GM21717 (cell line): ENCODE results near the gene WDR1.

ENCODE experiments used
- ATAC-seq: cut with Tn5 transposase; IDR thresholded peaks from one replicate; pipeline ENCODE4 v1.9.1; 2021; ENCODE audit warnings: mild to moderate bottlenecking, moderate library complexity; ENCODE audit not compliant: unreplicated experiment

The WDR1 gene

DNA sequence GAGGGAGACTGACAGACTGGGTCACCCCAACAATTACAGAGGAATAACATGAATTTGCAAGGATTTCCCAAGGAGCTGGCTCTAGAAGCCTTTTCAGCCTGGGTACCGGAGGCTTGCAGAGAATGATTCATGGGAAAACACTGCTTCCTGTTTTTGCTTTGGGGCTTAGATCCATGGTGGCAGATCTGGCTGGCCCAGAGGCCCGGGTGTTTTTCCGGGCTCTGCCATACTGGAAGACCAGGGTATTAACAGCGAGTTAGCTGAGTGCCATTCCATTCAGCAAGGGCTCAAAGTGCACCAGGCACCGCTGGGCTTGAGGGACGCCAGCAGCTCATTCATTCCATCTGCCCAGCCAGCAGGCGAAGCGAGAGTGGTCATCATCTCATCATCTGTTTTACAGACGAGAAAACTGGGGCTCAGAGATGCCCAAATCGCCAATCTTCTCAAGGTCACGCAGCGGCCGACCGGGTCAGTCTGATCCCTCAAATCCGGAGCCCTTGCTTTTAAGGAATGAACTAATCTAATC is 1.3 kb downstream of the WDR1 start:
- ATAC-seq: no peak

DNA sequence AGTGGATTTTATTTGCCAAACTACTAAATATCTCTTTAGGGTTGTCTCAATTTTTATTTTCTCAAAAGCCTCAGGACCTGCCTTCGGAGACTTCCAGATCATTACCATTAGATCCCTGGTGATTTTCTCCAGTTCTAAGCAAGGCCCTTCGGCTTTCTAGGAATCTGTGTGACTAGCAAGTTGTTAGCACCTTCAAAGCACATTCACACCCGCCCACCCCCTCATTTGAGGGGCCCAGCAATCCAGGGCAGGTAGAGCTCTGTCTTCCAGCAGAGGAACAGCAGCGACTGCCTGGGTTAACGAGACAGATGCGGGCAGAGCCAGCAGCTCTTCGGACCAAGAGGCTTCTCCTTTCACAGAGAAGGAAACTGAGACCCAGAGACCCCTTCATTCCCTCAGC is 2.0 kb downstream of the WDR1 start:
- ATAC-seq: no peak

DNA sequence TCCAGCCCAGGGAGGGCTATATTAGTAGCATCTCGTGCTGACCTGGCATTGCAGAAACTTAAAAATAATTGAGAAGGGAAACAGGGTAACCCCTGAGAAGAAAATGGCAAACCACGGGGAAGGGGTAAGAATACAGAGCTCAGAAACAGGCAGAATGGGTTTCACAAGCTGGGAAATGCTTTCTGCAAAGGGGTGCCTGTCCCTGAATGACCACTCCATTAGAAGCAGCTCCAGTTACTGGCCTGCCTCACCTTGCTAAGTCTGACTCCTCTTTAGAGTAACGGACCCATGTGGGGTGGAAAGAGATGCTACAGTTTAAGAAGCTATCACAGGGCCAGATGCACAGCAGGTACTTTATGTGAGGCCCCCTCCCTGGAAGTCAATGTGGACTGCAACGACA is 2.5 kb downstream of the WDR1 start:
- ATAC-seq: no peak

DNA sequence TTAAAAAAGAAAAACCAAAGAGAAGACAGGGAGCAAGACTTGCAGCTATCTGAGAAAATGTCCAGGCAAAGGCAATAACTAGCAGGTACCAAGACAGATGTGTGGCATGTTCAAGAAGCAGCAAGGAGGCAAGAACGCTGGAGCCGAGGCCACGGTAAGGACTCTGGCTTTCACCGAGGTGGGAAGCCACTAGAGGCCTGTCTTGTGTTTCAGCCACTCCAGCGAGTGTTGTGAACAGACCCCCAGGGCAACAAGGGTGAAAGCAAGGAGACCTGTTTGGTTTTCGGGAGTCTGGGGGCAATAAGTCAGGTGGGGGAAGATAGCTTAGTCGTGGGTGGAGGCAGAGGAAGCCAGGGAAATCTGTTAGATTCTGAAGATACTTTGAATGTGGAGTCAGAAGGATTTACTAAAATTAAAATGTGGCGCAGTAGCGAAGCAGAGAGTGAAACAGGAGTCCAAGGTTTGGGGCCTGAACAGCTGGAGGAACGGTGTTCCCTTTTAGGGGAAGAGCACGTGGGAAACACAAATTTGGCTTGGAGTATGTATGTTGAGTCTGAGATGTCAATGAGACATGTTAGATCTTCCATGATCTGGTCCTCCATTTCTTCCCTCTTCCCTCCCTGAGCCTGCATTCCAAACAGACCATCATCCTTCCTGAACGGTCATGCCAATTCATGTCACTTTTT is 3.1 kb downstream of the WDR1 start:
- no peak for ATAC-seq

DNA sequence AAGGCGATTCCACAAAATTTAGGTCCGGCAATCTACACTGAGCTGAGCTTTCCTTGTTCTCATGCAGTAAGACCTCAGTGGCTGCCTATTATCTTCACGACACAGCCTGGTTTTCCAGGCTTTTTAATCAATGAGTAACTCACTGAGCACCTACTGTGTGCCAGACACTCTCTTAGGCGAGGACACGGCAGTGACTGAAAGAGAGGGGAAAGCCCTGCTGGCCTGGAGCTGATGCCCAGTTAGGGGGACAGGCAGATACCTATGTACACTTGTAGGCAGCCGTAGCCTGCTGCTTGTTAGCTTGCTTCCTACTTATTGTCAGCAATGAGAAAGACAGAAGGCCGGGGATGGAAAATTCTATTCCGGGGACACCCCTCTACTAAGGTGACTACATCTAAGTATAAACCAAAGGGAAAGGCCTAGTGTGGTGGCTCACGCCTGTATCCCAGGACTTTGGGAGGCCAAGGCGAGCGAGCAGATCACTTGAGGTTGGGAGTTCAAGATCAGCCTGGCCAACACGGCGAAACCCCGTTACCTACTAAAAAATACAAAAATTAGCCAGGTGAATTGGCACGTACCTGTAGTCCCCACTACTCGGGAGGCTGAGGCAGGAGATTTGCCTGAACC is 3.8 kb downstream of the WDR1 start:
- ATAC-seq: no peak

DNA sequence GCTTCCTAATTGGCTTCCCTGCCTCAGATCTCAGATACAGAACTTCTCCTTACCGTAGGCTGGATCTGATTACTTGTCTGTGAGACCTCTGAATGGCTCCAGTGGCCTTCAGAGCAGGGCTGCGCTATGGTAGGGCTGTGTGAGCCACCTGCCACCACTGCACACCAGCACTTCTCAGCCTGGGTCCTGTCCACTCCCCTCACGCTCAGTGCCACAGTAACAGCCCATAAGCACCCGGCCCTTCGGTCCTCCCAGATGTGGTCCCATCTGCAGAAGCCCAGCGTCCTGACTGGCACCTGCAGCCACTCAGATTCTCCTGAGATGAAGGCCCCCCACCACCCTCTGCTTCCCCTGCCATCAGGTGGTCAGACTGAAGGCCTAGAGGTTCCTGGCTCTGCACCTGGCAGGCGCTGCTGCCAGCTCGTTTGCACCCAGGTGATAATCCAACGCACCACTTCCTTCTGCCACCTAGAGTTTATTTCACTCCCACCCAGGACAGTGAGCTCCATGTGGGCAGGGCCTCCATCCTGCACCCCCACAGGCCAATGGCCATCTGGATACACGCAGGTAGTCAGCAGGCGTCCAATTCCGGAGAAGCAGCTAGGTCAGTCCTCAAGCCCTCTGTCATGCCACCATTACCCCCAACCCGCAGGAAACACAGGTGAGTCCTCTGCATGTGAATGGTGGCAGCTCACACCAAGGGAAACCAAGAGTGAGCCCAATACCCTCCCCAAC is 5.4 kb downstream of the WDR1 start:
- ATAC-seq: no peak

DNA sequence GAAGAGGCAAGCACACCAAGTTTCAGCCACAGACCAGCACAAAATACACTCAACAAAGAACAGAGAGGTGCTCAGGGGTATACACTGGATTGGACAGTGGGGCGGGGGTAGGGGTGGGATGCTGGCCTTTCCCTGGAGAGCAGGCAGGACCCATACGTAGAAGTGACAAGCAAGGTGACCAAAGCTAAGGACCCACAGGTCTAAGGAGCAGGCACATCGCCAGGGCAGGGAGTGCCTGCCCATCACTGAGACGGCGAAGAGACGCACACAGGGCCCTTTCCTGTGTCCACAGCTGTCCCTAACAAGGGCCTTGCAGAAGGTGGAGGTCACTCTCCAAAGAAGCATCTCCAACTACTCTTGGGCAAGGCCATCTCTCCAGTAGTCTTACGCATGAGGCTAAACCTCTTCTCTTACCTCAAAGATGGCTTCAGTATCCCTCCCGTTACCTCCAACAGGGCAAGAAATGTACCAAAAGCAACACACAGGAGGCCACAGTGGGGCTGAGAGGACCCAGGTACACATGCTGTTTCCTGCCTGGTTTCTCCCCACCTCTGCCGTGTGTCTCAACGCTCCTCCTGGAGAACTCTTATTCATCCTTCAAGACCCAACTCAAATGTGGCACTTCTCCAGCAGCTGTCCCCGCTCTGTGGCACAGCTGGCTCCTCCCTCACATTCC is 6.5 kb downstream of the WDR1 start:
- no peak for ATAC-seq

DNA sequence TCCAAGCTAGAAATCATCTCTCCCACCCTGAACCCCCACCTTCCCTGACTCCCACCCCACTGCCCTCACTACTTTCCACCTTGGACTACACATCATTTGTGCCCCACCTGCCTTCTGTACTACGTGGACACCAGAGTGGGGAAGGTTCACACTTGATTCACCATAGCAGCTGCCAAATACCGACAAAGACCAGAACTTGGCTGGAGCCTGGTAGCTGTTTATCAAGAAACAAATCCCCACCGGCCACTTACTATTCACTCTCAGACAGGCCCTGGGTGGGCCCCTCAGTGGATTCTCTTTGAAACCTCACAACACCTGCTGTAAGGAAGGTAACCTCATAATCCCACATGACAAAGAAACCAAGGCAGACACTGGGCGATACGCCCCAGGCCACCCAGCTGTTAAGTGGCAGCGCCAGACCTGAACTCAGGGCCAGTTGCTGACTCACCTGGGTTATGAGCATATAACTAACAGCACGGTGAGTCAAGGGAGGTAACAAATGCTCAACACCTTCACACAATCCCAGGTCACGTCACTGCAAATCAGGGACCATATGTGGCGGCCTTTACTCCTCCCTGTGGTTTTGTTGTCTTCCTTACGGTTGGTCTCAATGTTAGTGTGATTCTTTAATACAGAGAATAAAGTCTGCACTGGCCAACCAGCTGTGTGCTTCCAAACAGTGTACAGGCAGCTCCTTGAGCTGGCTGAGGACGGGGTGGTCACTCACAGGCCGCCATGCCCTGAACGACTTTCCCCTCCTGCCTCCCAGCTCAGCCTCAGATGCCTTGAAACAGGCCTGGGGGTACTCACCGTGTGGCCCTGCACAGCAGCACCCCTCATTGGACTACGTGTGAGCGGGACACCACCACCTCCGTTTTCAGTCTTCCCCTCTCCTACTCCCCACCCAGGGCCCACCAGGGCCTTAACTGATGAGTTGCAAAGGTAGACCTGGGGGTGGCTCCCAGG is 7.5 kb downstream of the WDR1 start:
- no peak for ATAC-seq

DNA sequence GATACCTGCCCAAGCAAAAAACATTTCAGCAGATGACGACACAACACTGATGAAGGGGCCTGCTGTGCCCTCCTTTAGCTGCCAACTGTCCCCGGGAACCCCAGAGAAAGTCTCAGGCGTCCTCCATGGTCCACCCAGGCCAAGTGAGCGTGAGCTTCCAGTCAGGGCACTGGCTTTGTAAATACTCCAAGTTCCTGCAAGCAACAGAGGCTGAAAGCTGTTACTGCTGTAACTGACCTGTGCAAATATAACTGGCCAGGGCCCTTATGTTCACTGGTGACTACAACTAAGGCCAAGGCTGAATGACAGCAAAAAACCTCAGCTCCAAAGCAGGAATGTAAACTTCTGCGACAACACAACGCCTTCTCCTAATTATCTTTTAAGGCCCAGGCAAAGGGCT is 8.2 kb downstream of the WDR1 start:
- ATAC-seq: no peak

DNA sequence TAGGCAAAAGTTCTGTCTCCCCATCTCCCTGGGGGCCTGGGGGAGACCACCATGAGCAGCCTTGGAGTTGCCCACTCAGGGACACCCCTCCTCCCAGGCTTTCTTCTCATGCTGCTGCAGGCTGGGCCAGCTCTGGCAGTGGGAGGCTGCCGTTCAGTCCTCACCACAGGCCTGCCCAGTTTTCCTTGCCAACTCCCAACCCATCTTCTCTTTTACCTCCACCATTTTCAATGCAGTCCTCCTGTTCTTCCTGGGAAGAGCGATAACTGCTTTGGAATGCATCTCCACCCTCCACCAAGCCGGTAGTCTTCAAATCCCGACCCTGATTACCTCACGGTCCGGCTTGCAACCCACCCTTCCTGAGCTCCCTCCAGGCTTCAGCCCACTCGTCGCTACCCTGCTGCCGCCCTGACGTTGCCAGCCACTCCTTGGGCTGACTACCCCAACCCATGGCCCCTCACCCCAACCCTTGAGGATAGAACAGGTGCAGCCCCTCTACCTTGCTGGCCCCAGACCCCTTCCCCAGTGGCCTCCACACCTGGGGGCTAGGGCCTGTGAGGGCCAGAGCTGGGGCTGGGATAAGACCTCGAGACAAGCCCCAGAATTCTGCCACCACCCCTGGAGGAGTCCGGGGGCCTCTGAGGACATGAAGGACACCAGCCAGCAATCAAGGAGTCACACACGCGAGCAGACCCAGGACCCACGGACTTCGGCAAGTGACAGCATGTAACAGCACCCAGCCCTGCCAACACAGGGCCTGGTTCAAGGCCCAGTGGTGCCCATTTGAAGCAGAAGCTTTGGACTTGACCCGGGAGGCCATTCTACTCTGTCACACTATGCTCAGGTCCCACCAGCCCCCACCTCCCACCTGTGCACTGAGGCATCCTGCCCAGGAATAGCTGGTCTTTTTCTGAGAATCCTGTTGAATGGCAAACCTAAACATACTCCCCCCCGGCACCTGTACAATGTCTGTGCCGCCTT is 9.2 kb downstream of the WDR1 start:
- no peak for ATAC-seq

DNA sequence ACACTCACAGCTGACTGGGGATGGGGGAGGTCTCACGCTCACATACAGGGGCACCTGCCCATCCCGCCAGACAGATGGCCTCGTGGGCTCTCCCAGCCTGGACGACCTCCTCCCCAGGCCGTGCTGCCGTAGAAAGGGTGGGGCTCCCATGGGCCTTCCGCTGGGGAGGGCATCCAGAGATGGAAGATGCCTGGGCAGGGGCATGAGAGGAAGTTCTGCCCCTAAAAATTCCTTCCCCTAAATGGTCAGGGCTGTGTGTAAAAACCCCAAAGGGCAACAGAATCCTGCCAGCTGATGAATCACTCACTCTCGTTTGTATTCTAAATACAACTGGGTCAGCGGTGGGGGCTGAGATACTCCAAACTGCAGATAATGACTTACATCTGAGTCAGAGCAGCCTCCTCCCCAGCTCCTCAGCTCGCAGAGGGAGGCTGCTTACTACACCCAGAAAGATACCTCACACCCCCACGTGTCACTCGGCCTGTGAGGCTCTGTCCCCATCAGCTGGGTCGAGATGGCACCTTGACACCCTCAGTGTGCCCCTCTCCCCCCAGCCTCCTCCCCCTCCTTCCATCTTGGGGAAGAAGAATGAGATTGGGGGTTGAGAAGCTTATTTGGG is 10.1 kb downstream of the WDR1 start:
- no peak for ATAC-seq

DNA sequence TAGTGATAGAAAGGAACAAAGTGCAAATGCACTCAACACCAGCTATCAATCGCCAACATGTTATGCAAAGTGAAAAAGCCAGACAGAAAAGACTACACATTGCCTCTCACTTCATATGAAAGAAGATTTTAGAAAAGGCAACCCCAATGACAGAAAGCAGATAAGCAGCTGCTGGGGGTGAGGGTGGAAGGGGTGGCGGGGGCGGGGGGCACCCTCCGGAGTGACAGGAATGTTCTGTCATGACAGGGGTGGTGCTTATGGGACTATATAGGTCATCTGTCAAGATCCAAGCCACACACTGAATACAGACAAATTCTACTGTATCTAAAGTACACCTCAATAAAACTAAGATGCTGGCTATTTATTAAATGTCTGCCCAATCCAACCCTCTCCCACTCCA is 10.7 kb downstream of the WDR1 start:
- no peak for ATAC-seq

DNA sequence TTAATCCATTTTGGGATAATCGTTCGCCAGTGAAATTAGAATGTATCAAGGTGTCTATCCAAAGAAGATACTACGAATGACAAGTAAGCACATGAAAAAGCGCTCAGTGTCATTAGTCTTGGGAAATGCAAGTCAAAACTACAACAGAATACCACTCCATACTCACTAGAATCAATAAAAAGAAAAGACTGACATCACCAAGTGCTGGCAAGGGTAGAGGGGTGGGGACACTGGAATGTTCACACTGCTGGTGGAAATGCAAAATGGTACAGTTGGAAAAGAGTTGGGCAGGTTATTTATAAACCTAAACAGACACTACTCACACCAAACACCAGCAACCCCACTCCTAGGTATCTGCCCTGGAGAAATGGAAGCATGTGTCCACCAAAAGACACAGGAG is 11.2 kb downstream of the WDR1 start:
- ATAC-seq: no peak

DNA sequence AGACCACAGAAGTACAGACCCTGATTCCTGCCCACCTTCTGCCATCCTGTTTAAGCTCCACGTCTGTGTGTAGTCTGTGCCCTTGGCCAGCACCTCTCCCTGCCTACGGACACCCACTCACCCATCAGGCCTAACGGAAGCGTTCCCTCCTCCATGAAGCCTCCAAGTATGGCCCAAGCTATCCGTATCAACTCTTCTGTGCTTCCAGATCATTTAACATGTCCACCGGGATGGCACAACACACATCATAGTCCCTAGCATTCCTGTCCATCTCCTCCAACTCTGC is 11.7 kb downstream of the WDR1 start:
- no peak for ATAC-seq

DNA sequence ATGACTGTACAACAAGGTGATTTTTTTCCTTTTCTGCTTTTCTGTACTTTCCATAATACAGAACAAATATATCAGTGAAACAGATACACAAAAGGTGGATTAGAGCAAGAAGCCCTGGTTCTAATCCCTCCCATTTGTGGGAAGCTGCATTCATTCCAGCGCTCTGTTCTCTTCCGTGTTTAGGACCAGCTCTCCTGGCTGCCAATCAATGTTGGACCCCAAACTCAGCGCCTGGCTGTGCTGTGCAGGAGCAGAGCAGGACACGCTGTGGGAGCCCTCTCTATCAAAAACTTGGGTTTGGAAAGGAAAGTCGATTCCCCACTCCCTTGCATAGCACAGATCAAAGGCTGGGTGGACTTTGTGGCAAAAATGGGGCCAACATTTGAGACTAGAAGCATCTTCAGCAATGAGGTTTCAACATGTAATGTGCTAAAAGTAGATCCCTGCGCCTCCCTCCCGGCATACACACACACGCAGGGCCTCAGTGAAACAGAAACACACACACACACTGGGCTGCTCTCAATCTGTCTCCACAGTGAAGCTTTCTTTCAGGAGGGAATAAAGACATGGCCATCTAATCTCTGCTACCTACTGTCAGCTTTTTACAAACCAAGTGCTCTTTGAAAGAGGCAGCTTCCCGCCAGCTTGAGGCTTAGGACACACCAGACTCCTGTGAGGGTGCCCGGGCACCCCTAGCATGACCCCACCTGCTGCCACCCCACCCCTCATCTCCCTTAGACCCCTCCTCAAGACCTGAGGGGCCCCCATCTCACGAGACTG is 12.2 kb downstream of the WDR1 start:
- ATAC-seq: no peak

DNA sequence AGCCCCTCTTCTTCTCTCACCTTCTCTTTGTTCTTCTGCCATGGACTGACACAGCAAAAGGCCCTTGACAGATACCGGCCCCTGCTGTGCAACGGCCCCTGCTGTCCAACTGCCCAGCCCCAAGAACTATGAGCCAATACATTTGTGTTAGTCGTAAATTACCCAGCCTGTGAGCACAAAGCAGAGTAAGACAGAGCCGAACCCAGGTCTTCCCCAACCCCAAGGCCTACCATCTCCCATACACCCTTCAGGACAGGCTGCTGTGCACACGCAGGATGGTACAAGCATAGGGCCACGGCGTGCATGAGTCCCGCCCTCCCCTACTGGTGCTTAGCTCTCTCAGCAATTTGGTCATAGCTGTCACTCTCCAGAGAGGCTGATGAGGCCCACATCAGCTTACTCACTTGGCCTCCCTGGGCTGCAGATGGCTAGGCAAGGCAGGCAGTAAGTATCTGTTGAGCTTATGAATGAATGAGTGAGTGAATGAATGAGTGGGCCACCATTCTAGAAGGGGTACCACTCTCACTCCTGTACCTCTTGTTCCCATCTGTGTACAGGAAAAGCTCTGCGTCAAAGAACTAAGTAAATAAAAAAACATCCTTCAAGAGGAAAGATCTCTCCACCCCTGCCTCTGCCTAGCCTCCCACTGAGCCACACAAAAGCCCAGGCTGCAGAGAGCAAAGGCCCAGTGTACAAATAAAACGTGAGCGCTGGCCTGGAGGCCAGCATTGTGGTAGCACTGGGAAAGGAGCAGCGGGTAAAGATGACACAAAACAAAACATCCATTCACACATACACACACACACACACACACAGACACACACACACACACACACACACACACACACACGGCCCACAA is 13.9 kb downstream of the WDR1 start:
- ATAC-seq: no peak
